ENCODE results near the gene NRK.

GRCh38 chrX:105975382-105975781, 153.0 kb downstream of the NRK start:
- TF ChIP-seq, protein P1, sequence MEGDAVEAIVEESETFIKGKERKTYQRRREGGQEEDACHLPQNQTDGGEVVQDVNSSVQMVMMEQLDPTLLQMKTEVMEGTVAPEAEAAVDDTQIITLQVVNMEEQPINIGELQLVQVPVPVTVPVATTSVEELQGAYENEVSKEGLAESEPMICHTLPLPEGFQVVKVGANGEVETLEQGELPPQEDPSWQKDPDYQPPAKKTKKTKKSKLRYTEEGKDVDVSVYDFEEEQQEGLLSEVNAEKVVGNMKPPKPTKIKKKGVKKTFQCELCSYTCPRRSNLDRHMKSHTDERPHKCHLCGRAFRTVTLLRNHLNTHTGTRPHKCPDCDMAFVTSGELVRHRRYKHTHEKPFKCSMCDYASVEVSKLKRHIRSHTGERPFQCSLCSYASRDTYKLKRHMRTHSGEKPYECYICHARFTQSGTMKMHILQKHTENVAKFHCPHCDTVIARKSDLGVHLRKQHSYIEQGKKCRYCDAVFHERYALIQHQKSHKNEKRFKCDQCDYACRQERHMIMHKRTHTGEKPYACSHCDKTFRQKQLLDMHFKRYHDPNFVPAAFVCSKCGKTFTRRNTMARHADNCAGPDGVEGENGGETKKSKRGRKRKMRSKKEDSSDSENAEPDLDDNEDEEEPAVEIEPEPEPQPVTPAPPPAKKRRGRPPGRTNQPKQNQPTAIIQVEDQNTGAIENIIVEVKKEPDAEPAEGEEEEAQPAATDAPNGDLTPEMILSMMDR (conservative IDR thresholded peaks at IDR 0.05; ENCODE audit: low read depth, low read length), result no peak
- no peak for TF ChIP-seq RAD21 (IDR thresholded peaks at IDR 0.05; ENCODE audit: low read length)
- no peak for TF ChIP-seq MXI1 (IDR thresholded peaks at IDR 0.05; ENCODE audit: borderline replicate concordance, low read depth, low read length)
- TF ChIP-seq, protein P2, sequence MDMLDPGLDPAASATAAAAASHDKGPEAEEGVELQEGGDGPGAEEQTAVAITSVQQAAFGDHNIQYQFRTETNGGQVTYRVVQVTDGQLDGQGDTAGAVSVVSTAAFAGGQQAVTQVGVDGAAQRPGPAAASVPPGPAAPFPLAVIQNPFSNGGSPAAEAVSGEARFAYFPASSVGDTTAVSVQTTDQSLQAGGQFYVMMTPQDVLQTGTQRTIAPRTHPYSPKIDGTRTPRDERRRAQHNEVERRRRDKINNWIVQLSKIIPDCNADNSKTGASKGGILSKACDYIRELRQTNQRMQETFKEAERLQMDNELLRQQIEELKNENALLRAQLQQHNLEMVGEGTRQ (IDR thresholded peaks at IDR 0.05; ENCODE audit: low read depth, low read length), result no peak
- no peak for TF ChIP-seq RFX5 (IDR thresholded peaks at IDR 0.05; ENCODE audit: low read depth, low read length)
- TF ChIP-seq POLR2A (IDR thresholded peaks at IDR 0.05; ENCODE audit: low read depth, low read length), result no peak
